ENCODE data around the gene C19orf53.
"Not testable (repeated sequence)": the region's sequence is repeated elsewhere in the genome, so short reads cannot be mapped to it uniquely, and the experiment has no call there.

Gene C19orf53

DNA sequence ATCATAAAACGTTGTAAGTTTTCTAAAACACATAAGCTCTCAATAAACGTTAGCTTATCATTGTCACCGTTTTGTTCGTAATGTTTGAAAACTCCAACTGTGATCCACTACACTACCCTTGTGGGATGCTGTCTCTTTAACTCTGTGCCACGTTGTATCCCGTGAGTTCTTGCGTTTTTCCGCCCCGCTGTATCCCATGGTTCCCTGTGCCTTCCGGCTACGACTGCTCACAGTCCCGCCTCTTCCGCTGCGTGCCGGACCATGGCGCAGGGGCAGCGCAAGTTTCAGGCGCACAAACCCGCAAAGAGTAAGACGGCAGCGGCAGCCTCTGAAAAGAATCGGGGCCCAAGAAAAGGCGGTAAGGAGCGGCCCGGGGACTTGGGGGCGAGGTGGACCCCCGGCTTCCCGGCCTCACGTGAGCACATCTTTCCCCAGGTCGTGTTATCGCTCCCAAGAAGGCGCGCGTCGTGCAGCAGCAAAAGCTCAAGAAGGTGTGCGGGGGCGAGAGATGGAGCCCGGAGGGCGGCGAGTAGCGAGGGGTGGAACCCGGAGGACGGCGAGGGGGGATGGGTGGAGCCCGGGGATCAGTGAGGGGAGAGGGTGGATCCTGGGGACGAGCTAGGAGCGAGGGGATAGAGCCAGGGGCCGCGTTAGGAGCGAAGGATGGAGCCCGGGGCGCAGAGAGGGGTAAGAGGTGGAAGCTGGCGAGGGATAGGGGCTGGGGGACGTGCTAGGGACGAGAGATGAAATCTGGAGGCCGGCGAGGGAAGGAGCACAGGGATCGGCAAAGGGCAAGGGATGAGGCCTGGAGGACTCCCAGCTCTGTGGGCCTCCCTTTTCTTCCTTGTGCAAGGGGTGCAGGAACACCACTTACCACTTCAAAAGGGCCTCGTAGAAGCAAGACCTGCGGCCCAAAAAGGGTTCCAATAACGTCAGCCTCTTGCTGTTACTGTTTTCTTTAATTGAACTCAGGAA is at the start of gene C19orf53:
Gene C19orf53, plus strand, starts transcription at position 240 of the 975 bp plus-strand sequence. Its CDS starts 22 bp downstream, at position 262.
- peak; percentile 67 for DNase-seq (ENCODE audit: low read depth)

DNA sequence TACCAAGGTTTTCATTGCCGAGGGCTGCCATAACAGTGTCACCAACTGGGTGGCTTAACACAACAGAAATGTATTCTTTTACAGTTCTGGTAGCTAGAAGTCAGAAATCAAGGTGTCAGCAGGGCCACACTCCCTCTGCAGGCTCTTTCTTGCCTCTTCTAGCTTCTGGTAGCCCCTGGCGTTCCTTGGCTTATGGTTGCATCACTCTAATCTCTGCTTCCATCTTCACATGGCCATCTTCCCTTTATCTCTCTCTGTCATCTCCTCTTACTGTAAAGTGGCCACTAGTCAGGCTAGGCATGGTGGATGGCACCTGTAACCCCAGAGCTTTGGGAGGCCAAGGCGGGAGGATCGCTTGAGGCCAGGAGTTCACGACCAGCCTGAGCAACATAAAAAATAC is 47.9 kb upstream of the C19orf53 start:
- DNase-seq (ENCODE audit: low read depth) = no peak

DNA sequence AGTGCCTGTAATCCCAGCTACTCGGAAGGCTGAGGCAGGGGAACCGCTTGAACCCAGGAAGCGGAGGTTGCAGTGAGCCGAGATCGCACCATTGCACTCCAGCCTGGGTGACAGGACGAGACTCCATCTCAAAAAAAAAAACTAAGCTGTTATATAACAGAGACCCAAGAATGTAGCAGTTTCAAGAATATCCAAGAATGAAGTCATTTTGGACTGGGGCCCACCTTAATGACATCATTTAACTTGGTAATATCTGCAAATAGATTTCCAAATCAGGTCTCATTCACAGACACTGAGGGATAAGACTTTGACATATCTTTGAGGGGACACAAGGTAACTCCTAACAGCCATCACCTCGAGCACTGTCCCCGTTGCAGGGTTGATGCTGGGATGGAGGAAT is 46.5 kb upstream of the C19orf53 start:
- DNase-seq (ENCODE audit: low read depth) = no peak

- DNase-seq (ENCODE audit: low read depth) = no peak
These were observed 44.4 kb upstream of the C19orf53 start for GRCh38 chr19:13729859-13730258.

DNA sequence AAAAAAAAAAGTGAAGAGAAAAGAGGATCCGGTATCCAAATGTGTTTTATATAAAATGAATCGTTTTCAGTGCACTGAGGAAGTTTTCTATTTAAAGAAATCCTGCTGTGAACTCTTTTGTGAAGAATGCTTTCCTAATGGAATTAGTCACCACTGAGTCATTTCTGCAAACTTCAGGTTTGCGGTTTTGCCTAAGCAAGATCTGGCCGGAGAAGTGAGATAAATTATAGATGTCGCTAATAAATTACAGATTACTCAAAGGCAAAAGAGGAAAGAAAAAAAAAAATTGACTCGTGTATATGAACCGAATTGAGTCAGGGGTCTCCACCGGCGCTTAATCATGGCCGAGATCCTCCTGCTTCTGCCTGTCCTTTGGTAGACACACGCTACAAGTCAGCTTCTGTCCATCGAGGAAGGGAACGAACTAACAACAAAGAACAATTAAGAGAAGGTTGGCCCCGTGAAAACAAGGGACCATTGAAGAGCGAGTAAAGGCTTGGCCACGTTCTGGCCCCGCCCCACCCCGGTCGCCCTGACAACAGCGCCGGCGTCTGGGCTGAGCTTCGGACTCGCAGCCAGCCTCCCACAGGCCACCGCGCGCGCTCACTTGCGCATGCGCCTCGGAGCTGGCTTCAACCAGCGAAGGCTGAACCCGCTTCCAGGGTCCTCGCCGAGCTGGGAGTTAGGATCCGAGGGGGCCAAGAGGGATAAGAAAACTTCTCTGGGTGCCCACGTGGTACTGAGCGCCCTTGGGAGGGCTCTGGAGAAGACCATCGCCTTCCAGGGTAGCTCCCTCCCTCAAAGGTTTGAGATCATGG is 42.9 kb upstream of the C19orf53 start:
- DNase-seq (ENCODE audit: low read depth) = peak; percentile 90

- no peak for DNase-seq (ENCODE audit: low read depth)
These were observed 41.9 kb upstream of the C19orf53 start for GRCh38 chr19:13732337-13732736.

- DNase-seq (ENCODE audit: low read depth) = no peak
These were observed 39.5 kb upstream of the C19orf53 start for GRCh38 chr19:13734751-13735150.

GRCh38 chr19:13738073-13738472 is 36.2 kb upstream of the C19orf53 start:
- DNase-seq (ENCODE audit: low read depth) = no peak

GRCh38 chr19:13741893-13742292 is 32.4 kb upstream of the C19orf53 start:
- no peak for DNase-seq (ENCODE audit: low read depth)

- DNase-seq (ENCODE audit: low read depth) = no peak
These were observed 31.5 kb upstream of the C19orf53 start for GRCh38 chr19:13742756-13743155.

GRCh38 chr19:13744174-13744573 is 30.1 kb upstream of the C19orf53 start:
- no peak for DNase-seq (ENCODE audit: low read depth)

DNA sequence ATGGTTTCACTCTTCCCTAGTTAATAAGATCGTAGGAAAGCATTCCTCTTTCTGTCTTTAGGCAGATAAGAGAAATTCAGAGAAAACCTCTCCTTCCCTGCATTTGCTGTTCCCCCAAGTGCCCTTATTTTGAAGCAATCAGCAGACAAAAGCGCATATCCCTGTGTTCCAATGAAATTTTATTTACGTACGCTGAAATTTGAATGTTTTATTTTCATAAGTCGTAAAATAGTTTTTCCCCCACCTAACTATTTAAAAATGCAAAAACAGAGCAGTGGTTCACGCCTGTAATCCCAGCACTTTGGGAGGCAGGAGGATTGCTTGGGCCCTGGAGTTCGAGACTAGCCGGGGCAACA is 27.2 kb upstream of the C19orf53 start:
- DNase-seq (ENCODE audit: low read depth) = no peak

GRCh38 chr19:13748169-13748828 is 26.0 kb upstream of the C19orf53 start:
- DNase-seq (ENCODE audit: low read depth) = no peak

GRCh38 chr19:13751436-13751835 is 22.8 kb upstream of the C19orf53 start:
- DNase-seq (ENCODE audit: low read depth) = no peak

GRCh38 chr19:13753622-13754021 is 20.6 kb upstream of the C19orf53 start:
- DNase-seq (ENCODE audit: low read depth) = not testable (repeated sequence)

GRCh38 chr19:13756210-13756609 is 18.0 kb upstream of the C19orf53 start:
- no peak for DNase-seq (ENCODE audit: low read depth)

DNA sequence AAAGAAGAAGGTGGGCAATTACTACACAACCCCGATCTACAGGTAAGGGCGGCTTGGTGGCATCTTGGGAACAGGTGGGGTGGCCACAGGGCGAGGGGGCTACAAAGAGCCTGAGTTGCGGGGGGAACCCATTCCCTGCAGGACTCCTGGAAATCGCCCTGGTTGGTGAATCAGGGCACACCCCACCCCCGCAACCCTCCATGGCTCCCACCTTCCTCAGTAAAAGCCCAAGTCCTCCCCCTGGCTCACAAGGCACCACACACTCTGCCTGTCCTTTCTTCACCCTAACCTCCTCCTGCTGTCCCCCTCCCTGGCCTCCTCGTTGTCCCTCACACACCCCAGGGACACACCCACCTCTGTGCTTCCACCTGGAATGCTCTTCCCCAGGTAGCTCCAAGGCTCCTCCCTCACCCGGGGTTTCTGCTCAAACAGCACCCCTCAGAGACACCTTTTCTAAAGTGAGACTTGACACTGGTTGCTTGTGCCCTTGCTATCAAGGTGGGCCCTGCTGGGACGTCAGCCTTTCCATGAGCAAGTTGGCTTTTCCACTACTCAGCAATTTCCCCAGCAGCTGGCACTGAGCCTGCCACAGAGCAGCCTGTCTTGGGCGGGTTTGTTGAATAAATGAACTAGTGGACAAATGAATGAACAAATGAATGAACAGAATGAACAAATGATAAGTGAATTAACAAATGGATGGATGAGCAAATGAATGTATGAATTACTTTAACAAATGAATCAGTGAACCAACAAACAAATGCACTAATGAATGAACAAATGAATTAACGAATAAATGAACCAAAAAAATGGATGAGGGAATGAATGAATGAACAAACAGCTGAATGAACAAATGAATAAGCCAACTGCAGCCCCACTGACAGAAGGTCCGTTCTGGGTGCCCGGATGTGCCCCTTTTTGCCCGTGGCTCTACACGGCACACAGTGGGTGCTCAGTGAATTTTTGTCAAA is 16.2 kb upstream of the C19orf53 start:
- DNase-seq (ENCODE audit: low read depth) = no peak

DNA sequence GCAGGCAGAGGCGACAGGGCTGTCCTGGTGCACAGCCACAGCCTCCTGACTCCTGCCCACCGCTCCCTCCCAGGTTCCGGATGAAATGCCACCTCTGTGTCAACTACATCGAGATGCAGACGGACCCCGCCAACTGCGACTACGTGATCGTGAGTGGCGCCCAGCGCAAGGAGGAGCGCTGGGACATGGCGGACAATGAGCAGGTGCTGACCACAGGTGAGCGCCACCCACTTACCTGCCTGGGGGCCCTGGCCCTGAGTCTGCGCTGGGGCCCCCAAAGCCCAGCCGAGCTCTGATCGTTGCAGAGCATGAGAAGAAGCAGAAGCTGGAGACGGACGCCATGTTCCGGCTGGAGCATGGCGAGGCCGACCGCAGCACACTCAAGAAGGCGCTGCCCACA is 15.5 kb upstream of the C19orf53 start:
- DNase-seq (ENCODE audit: low read depth) = no peak

GRCh38 chr19:13761423-13761822 is 12.8 kb upstream of the C19orf53 start:
- DNase-seq (ENCODE audit: low read depth) = no peak

DNA sequence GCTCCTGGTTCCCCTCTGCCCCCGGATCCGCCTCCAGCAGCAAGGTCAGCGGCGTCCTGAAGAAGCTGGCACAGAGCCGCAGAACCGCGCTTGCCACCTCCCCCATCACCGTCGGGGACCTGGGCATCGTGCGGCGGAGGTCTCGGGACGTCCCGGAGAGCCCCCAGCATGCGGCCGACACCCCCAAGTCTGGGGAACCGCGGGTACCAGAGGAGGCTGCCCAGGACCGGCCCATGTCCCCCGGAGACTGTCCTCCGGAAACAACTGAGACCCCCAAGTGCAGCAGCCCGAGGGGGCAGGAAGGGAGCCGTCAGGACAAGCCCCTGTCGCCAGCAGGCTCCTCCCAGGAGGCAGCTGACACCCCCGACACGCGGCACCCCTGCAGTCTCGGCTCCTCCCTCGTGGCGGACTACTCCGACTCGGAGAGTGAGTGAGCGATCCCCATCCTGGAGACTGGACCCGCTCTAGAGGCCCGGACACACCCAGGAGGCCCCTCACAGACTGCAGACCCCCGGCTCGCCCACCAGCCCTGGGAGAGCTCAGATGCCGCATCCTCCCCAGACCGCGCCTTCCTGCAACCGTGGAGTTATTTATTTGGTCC is 11.5 kb upstream of the C19orf53 start:
- DNase-seq (ENCODE audit: low read depth) = no peak

DNA sequence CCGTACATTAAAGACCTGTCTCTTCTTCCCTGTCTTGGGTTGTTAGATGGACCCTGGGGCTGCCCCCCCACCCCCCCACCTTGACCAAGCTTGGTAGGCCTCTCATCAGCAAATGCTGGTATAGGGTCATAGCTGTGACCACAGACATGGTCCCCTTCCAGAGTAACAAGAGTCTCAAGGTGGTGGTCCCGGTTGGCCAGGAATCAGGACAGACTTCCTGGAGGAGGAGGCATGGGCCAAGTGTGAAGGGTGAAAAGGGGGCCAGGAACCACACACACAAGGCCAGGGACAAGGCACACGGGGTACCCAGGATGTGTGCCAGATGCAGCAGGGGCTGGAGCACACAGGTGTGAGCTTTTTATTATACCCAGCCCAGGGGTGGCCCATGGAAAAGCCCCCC is 11.0 kb upstream of the C19orf53 start:
- no peak for DNase-seq (ENCODE audit: low read depth)

Measured in HS-27A (cell line).